ENCODE measurements around the gene EOLA1.
"Not testable (repeated sequence)": the region's sequence is repeated elsewhere in the genome, so short reads cannot be mapped to it uniquely, and the experiment has no call there.

- TF ChIP-seq POLR2A, CTCF (IDR thresholded peaks at IDR 0.05): not testable (repeated sequence)
Measured at GRCh38 chrX:149525903-149526302, 14.9 kb upstream of the EOLA1 start.
